ENCODE data around the gene MARCHF3.
"Not testable (repeated sequence)": the region's sequence is repeated elsewhere in the genome, so short reads cannot be mapped to it uniquely, and the experiment has no call there.

Gene MARCHF3

GRCh38 chr5:126843375-126843774 lies 187.0 kb downstream of the MARCHF3 start:
- not testable (repeated sequence) for DNase-seq

GRCh38 chr5:126839407-126839806 lies 191.0 kb downstream of the MARCHF3 start:
- not testable (repeated sequence) for DNase-seq

GRCh38 chr5:126837906-126838539 lies 192.3 kb downstream of the MARCHF3 start:
- DNase-seq = no peak

GRCh38 chr5:126837242-126837641 lies 193.1 kb downstream of the MARCHF3 start:
- DNase-seq = no peak

GRCh38 chr5:126836778-126837177 lies 193.6 kb downstream of the MARCHF3 start:
- DNase-seq = no peak

GRCh38 chr5:126831156-126831555 lies 199.2 kb downstream of the MARCHF3 start:
- no peak for DNase-seq

- DNase-seq = no peak
Observed at GRCh38 chr5:126830061-126830460, 200.3 kb downstream of the MARCHF3 start.

GRCh38 chr5:126829098-126829497 lies 201.3 kb downstream of the MARCHF3 start:
- DNase-seq = no peak

GRCh38 chr5:126826619-126827215 lies 203.6 kb downstream of the MARCHF3 start:
- no peak for DNase-seq

GRCh38 chr5:126819253-126819652 lies 211.1 kb downstream of the MARCHF3 start:
- DNase-seq = no peak

- DNase-seq = no peak
Observed at GRCh38 chr5:126818736-126819135, 211.6 kb downstream of the MARCHF3 start.

All from femur (tissue), 1 donor.